Stimulated activated CD4-positive, alpha-beta T cell treated with anti-CD3 and anti-CD28 coated beads, Interleukin-12 subunit alpha, Interleukin-12 subunit beta, amount 100 ng/mL, for 4 hours (primary cell): ENCODE data around the gene TBR1.

Experiments
- DNase-seq: peaks from one replicate; pipeline ENCODE4 v3.0.0-alpha.2; 2020

TBR1 gene

GRCh38 chr2:161415034-161415986 is 787 bp upstream of the TBR1 start:
- DNase-seq, result no peak

- DNase-seq, result no peak
These were observed 776 bp downstream of the TBR1 start for GRCh38 chr2:161416708-161417437.

GRCh38 chr2:161417438-161418274 is 1.6 kb downstream of the TBR1 start:
- no peak for DNase-seq

- DNase-seq, result no peak
These were observed 2.2 kb downstream of the TBR1 start for GRCh38 chr2:161418275-161418714.

GRCh38 chr2:161418715-161419637 is 2.9 kb downstream of the TBR1 start:
- no peak for DNase-seq

- DNase-seq, result no peak
These were observed 3.6 kb downstream of the TBR1 start for GRCh38 chr2:161419638-161420190.

GRCh38 chr2:161420406-161421074 is 4.4 kb downstream of the TBR1 start:
- DNase-seq, result no peak

GRCh38 chr2:161421686-161422085 is 5.6 kb downstream of the TBR1 start:
- no peak for DNase-seq

GRCh38 chr2:161422816-161423403 is 6.8 kb downstream of the TBR1 start:
- DNase-seq, result no peak

- DNase-seq, result no peak
These were observed 7.6 kb downstream of the TBR1 start for GRCh38 chr2:161423421-161424393.

- DNase-seq, result no peak
These were observed 8.3 kb downstream of the TBR1 start for GRCh38 chr2:161424394-161424769.

GRCh38 chr2:161424891-161425727 is 9.0 kb downstream of the TBR1 start:
- DNase-seq, result no peak

- DNase-seq, result no peak
These were observed 9.8 kb downstream of the TBR1 start for GRCh38 chr2:161425728-161426454.

- no peak for DNase-seq
These were observed 10.4 kb downstream of the TBR1 start for GRCh38 chr2:161426455-161426921.

- DNase-seq, result no peak
These were observed 11.0 kb downstream of the TBR1 start for GRCh38 chr2:161426922-161427663.

GRCh38 chr2:161427664-161428587 is 11.8 kb downstream of the TBR1 start:
- DNase-seq, result no peak
